NOMO-1 treated with dmso at 0.1 percent for 144 hours (cell line): ENCODE data around the gene CLEC18C.
"Not testable (repeated sequence)": the region's sequence is repeated elsewhere in the genome, so short reads cannot be mapped to it uniquely, and the experiment has no call there.

Experiments
- DNase-seq: peaks from one replicate; lab custom pipeline; 2025; ENCODE audit not compliant: unreplicated experiment; lab: John Stamatoyannopoulos, UW

CLEC18C gene

DNA sequence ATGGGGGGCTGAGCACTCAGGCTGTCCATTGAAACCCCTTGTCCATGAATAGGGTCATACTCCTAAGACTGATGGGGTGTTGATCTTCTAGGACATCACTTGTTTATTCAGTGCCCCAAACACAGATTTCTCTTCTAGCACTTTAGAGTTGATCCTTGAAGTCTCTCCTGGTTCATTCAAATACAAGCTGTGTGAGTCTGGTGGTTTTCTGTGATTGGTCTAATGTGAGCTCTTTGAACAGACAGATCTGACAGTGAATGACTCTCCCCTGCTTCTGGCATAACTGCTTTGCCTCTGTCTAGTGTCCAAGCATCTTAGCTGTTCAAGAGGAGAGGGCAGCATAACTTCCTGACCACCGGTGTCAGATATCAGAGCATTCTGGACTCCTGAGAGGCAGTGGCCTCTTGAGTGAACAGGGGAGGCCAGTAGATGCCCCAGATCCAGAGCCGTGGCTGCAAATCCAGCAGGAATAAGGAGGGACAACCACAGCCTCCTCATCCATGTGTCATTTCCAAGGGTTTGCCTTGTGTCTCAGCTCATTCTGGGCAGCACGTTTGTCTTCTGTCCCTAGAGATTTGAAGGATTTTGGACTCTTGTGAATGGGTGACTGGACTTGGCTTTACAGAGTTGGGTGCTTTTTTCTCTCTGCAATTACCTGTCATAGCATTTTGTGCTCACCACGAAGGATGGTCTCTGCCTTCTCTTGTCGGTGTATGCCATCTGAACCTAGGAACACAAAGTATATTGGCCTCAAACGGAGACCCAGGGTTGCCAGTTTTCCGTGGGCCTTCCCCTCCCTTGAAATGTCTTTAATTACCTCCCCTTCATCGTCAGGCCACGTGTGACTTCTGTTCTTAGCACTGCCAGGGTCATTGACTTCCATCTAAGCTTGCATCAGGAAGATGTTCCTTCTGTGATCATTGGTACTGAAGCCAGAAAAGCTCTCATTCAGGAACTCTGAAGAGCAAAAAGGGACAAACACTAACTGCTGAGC is 13.9 kb upstream of the CLEC18C start:
- no peak for DNase-seq

DNA sequence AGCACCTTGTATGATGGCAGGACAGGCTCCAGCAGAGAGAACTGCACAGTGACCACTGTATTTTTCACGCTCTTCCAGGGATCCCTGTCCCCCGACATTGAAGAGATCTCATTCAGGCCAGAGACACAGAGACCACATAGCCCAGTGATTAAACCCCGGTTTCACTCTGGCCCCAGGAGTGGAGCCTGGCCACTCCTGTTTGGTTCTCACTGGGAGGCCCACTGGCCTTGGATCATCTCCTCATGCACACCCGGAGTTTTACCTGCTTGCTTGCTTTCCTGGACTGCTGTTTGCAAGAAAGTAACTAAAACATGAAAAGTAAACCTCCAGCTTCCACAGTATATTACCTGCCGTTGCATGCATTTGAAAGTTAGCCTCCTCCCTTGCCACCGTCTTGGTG is 13.2 kb upstream of the CLEC18C start:
- DNase-seq: no peak

DNA sequence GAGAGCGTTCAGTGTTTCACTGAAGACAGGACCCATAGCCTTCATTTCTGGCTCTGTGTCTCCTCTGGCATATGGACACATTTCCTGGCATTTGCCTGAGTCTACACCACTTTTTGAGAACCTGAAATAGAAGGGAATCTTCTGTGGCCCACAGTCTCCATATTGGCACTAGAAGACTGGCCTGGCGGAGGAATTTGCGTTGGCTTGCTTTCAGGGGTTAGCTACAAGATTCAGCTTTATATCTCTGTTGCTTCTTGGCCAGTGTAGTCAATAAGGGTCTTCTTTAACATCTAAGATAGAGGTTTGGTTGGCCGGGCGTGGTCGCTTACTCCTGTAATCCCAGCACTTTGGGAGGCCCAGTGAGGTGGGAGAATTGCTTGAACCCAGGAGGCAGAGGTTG is 12.8 kb upstream of the CLEC18C start:
- DNase-seq: no peak

DNA sequence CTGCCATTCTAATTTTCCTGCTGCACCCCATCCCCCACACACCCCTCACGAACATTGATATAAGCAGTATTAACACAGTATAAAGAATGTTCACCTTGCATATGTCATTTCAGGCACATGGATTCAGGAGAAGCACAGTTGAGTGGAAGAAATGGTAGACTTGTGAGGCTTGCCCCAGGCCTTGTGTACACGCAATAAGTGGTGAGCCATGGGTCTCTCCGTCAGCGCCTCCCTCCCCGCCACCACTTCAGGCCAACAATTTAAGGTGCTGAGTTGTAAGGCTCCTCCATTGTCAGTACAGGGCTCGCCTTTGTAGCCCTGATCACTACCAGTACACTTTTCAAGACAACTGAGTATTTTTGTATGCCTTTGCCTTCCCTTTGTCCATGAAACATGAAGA is 12.2 kb upstream of the CLEC18C start:
- no peak for DNase-seq

DNA sequence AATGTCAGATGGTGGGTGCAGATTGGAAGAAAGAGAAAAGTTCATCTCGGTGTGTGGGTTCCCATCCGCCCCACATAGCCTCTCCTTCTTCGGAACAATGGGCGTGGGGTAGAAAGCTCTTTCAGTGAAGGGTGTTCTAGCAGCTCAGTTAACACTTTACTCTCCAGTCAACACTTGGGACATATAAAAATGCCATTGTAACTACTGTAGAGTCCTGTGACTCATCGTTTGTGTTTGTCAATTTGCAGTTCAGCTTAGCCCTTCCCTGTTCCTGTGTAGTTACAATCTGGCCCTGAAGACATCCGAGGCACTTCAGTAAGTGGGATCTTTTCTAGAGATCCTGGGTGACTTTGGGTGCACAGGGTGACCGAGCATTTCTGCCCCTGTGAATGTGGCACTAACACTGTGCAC is 11.5 kb upstream of the CLEC18C start:
- no peak for DNase-seq

DNA sequence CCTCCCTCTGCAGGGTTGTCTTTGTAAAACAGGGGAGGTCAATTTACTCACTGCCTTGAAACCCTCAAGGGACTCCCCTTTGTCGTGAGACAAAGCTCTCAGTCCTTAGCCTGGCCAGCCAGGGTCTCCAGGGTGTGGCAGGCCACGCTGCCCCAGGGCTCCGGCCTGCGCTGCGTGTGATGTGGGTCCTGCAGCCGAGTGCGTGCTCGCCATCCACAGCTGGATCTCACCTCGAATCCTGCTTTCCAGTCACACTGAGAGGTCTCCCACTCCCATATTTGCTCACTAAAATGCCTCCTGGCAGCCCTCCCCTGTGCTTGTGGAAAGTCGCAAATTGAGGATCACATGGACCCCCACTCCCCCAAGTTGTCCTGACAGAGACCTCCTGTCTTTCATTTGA is 10.0 kb upstream of the CLEC18C start:
- DNase-seq: no peak

DNA sequence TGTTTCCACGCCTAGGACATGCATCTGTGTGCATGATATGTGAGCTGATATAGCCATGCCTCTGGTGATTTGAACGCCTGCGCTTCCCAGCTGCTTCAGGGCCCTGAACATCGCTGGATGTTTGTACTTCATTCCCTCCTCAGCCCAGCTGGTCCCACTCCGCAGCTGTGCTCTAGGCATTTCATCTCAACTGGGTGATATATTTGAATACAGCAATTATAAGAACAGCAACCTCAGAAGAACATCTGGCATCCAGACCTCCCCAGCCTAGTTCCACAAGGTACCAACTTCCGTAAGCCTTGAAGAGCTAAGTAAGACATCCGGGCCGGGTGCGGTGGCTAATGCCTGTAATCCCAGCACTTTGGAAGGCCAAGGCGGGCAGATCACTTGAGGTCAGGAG is 6.9 kb upstream of the CLEC18C start:
- not testable (repeated sequence) for DNase-seq

DNA sequence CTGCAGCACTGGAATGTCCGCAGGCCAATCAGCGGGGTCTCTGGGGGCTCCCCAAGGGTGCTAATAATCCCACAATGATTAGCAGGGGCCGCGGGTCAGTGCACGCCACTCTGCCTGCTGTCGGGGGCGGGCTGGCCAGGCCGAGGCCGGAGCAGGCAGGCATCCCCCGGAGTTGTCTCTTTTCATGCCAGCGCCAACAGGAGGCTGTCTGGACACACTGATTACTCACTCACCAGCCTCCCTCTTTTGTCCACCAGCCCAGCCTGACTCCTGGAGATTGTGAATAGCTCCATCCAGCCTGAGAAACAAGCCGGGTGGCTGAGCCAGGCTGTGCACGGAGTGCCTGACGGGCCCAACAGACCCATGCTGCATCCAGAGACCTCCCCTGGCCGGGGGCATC is 329 bp downstream of the CLEC18C start:
- DNase-seq: not testable (repeated sequence)

DNA sequence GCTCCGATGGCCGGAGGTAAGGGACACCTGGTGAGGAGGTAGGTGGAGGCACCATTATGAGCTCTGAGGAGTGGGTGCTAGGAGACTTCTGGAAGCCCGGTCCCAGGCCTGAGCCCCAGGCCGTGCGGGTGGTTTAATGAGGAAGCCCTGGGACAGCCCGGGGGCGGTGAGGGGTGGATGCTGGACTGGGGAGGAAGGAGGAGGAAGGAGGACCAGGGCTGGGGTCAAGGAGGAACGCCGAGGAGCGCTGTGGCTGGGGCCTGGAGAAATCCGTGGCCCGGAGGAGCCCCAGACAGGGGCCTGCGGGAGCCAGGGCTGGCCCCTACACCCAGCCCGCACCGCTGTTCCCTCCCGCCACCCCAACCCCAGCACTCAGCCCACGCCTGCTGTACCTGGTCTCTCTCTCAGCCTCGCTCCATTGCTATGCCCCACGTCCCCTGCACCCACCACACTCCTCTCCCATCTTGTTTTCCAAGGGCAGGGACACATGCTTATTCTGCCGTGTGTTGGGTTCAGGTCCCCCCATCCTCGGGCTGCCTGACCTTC is 873 bp downstream of the CLEC18C start:
- not testable (repeated sequence) for DNase-seq

DNA sequence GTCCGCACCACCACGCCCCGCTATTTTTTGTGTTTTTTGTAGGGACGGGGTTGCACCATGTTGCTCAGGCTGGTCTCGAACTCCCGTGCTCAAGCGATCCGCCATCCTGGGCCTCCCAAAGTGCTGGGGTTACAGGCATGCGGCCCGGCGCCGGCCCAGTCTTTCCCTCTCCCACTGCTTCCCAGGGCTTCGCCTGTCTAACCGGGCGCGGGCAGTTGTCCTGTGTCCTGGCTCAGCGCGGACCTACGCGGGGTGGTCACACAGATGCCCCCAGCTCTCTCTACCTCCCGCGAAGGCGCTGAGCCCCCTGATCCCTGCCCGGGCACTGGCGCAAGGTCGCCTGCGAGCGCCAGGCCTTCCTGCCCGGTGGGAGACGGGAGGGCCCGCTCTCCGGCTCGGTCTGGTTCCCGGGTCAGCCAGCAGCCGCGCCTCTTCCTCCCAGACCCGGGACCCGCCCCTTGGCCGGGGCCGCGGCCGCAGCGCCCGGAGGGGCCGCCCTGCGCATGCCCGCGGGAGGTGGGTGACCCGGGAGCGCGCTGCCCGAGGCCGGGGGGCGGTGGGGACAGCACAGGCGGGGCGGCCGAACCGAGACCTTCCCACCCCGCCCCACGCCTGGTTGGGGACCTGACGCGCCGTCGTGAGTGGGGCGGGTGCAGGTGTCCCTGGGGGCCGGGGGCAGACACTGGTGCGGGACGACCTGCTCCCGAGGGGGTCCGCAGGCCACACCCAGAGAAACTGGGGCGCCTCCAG is 14.4 kb downstream of the CLEC18C start:
- not testable (repeated sequence) for DNase-seq

DNA sequence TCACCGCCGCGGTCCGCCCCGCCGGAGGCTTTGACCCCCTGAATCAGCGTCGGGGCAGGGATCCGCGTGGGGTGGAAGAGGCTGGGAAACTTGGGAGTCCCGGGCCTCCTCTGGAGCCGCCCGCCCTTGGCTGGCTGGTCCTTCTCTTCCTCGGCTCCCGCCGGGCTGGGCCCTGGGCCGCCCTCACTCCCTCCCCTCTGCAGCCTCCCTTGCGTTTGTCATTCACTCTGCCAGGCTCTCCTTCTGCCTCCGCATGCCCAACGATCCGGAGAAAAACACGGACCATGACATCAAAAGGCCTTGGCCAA is 15.0 kb downstream of the CLEC18C start:
- not testable (repeated sequence) for DNase-seq

DNA sequence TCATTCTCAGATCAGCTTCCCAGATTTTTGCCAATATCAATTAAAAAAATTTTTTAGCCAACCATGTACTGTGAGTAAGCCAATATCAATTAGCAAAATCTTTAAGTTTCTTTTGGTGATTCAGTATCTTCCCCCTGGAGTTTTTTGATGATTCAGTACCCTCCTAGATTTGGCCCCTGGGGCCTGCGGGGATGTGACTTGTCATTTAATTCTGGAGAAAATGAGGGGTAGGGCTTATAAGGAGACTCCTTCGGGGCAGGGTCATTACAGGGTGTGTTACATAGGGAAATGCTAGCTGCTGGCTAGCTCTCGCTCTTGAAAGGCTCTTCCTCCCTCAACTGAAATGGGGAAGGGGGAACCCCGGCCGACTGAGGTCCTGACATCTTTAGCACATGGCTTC is 17.0 kb downstream of the CLEC18C start:
- DNase-seq: not testable (repeated sequence)

DNA sequence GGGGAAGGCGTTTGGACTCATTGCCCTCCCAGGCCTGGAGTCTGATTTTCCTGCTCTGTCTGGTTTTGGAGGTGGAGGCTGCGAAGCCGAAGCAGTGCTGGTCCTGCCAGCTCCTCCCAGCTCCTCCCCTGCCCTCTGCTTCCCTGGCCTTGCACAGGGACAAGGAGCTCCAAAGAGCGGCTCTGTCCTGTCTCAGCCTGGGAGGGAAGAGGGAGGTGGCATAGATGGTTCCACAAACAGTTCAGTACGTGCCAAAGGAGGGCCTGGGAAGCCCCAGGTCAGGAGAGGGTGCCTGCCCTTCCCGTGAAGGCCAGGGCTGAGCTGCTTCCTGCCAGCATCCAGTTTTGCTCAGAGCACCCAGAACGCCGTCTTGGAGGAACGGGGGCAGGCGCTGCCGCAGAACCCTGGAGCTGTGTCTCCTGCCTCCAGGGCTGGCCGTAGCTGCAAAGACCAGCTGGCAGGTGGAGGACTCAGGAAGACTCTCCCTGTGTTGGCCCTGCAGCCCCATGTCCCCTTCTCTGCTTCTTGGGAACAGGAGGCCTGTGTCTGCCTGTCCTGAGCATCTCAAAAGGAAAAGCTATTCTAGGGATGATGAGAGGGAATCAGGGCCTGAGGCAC is 23.2 kb downstream of the CLEC18C start:
- not testable (repeated sequence) for DNase-seq

DNA sequence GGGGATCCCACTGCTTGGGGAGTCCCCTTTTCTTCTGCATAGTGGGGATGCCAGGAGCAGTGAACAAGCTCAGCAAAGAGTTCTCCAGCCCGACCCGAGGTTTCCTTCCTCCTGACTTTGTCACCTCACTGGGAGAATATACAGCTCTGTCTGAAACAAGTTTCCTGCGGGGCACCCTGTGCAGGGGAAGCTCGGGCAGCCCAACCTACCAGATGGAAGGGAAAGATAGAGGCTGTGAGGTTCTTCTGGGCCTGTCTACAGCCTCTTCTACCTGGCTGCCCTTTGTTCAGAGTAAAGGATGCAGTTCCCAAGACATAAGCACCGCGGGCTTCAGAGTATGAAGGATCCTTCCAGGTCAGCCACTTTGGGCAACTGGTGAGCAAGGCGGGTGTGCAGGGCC is 24.0 kb downstream of the CLEC18C start:
- not testable (repeated sequence) for DNase-seq

DNA sequence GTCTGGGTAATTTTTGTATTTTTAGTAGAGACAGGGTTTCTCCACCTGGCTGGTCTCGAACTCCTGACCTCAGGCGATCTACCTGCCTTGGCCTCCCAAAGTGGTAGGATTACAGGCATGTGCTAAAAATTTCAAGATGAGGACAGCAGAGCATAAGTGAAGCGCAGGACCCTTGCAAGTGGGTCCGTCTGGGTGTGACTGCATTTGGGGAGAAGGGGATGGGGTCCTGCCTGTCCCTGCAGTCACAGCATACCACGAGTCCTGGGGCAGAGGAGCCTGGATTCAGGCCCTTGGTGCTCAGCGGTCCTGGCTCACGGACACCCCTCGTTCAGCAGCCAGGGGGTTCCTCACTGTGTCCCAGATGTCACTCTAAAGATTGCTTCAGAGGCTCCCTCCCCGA is 24.6 kb downstream of the CLEC18C start:
- DNase-seq: not testable (repeated sequence)

DNA sequence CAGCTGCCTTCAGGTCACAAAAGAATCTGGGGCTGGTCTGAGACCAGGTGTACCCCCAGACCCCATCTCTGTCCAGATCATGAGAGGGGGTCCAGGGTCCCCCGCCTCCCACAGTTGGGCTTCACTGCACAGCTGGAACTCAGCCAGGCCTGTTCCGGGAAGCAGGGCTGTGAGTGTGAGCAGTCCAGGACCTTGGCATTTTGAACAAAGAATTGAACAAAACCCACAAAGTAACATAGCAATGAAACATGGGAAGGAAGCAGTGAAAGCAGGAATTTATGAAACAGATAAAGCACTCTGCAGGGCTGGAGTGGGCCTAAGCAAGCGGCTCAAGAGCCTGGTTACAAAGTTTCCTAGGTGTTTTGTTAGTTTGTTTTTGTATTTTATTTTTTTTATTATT is 25.1 kb downstream of the CLEC18C start:
- not testable (repeated sequence) for DNase-seq

DNA sequence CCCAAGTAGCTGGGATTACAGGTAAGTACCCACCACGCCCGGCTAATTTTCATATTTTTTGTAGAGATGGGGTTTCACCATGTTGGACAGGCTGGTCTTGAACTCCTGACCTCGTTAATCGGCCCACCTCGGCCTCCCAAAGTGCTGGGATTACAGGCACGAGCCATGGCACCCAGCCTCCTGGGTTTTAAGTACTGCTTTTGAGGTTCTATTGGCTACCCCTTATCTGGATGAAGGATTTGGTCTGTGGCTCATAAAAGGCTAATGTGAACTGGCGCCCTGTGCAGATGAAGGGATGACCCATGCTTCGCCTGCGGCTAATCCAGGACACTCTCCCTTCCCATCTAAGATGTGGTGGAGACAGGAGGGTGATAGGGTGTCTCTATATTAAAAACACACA is 25.6 kb downstream of the CLEC18C start:
- not testable (repeated sequence) for DNase-seq

DNA sequence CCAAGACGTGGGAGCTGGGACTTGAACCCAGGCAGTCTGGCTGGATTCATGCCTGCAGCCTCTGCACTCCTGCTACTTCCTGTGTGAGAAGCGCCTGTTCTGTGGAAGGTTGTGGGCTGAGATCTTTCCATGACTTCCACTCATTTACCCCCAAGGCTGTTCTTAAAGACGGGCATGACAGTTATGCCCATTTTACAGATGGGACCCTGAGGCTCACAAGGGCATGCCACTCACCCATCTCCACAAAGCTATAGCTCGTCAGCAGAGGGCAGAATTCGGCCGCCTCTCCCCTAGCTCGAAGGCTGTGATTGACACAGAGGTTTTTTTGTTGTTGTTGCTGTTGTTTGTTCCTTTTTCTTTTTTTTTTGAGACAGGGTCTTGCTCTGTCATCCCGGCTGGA is 26.5 kb downstream of the CLEC18C start:
- DNase-seq: not testable (repeated sequence)

DNA sequence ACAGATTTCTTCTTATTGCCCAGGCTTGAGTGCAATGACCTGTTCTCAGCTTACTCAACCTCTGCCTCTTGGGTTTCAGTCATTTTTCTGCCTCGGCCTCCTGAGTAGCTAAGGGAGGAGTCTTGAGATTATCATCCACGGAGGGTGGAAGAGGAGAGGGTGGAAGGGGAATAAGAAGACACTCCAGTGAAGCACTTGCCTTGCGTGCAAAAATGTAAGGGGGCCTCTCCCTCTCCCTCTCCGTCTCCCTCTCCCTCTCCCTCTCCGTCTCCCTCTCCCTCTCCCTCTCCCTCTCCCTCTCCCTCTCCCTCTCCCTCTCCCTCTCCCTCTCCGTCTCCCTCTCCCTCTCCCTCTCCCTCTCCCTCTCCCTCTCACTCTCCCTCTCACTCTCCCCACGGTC is 29.9 kb downstream of the CLEC18C start:
- not testable (repeated sequence) for DNase-seq

DNA sequence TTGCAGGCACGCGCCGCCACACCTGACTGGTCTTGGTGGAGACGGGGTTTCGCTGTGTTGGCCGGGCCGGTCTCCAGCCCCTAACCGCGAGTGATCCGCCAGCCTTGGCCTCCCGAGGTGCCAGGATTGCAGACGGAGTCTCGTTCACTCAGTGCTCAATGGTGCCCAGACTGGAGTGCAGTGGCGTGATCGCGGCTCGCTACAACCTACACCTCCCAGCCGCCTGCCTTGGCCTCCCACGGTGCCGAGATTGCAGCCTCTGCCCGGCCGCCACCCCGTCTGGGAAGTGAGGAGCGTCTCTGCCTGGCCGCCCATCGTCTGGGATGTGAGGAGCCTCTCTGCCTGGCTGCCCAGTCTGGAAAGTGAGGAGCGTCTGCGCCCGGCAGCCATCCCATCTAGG is 30.4 kb downstream of the CLEC18C start:
- DNase-seq: not testable (repeated sequence)

DNA sequence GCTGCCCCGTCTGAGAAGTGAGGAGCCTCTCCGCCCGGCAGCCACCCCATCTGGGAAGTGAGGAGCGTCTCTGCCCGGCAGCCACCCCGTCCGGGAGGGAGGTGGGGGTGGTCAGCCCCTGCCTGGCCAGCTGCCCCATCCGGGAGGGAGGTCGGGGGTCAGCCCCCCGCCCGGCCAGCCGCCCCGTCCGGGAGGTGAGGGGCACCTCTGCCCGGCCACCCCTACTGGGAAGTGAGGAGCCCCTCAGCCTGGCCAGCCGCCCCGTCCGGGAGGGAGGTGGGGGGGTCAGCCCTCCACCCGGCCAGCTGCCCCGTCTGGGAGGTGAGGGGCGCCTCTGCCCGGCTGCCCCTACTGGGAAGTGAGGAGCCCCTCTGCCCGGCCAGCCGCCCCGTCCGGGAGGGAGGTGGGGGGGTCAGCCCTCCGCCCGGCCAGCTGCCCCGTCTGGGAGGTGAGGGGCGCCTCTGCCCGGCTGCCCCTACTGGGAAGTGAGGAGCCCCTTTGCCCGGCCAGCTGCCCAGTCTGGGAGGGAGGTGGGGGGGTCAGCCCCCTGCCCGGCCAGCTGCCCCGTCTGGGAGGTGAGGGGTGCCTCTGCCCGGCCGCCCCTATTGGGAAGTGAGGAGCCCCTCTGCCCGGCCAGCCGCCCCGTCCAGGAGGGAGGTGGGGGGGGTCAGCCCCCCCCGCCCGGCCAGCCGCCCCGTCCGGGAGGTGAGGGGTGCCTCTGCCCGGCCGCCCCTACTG is 31.2 kb downstream of the CLEC18C start:
- DNase-seq: not testable (repeated sequence)
